Glomerular visceral epithelial cell (primary cell): ENCODE measurements around the gene YEATS2.
"Not testable (repeated sequence)": the region's sequence is repeated elsewhere in the genome, so short reads cannot be mapped to it uniquely, and the experiment has no call there.

Source experiments
- DNase-seq: peaks from one replicate; pipeline ENCODE4 v3.0.0-alpha.2; 2016; ENCODE audit errors: extremely low spot score

YEATS2 gene

GRCh38 chr3:183697610-183698317, at the start of gene YEATS2:
Gene YEATS2 (plus strand): TSS chr3:183697797. CDS start chr3:183715163, 17,366 bp downstream.
- peak; percentile 83 for DNase-seq

- DNase-seq = no peak
Observed at GRCh38 chr3:183650554-183650953, 47.0 kb upstream of the YEATS2 start.

GRCh38 chr3:183653209-183654064, 44.2 kb upstream of the YEATS2 start:
- no peak for DNase-seq

GRCh38 chr3:183654727-183655126, 42.9 kb upstream of the YEATS2 start:
- no peak for DNase-seq

GRCh38 chr3:183662099-183662498, 35.5 kb upstream of the YEATS2 start:
- no peak for DNase-seq

- DNase-seq = peak; percentile 74
Observed at GRCh38 chr3:183664913-183665381, 32.6 kb upstream of the YEATS2 start.

- no peak for DNase-seq
Observed at GRCh38 chr3:183680061-183680460, 17.5 kb upstream of the YEATS2 start.

GRCh38 chr3:183687705-183688104, 9.9 kb upstream of the YEATS2 start:
- no peak for DNase-seq

GRCh38 chr3:183688874-183689273, 8.7 kb upstream of the YEATS2 start:
- no peak for DNase-seq

- not testable (repeated sequence) for DNase-seq
Observed at GRCh38 chr3:183689621-183690020, 8.0 kb upstream of the YEATS2 start.

- DNase-seq = no peak
Observed at GRCh38 chr3:183690402-183690995, 7.1 kb upstream of the YEATS2 start.

- DNase-seq = no peak
Observed at GRCh38 chr3:183692436-183692835, 5.2 kb upstream of the YEATS2 start.

- DNase-seq = no peak
Observed at GRCh38 chr3:183695569-183696364, 1.8 kb upstream of the YEATS2 start.

GRCh38 chr3:183697123-183697609, 431 bp upstream of the YEATS2 start:
- DNase-seq = no peak

GRCh38 chr3:183698318-183698751, 738 bp downstream of the YEATS2 start:
- DNase-seq = peak; percentile 38

- no peak for DNase-seq
Observed at GRCh38 chr3:183698756-183699155, 1.2 kb downstream of the YEATS2 start.

GRCh38 chr3:183699238-183699947, 1.8 kb downstream of the YEATS2 start:
- no peak for DNase-seq

GRCh38 chr3:183701744-183702143, 4.1 kb downstream of the YEATS2 start:
- no peak for DNase-seq

- not testable (repeated sequence) for DNase-seq
Observed at GRCh38 chr3:183703892-183704291, 6.3 kb downstream of the YEATS2 start.

- DNase-seq = no peak
Observed at GRCh38 chr3:183710231-183710630, 12.6 kb downstream of the YEATS2 start.

- no peak for DNase-seq
Observed at GRCh38 chr3:183711516-183711915, 13.9 kb downstream of the YEATS2 start.
